A549 (cell line): Measurements from ENCODE around the gene NTRK3.

Experiments used
- CBX8 ChIP-seq: fragments of 200-600 bp; sonication (generic); IDR thresholded peaks from 2 replicates; pipeline ENCODE4 v1.6.1; 2016
- CHD2 ChIP-seq: fragments of 150-350 bp; IDR thresholded peaks from 2 replicates; pipeline ENCODE4 v1.6.1; 2014; ENCODE audit warnings: low read length; ENCODE audit not compliant: partially characterized antibody
- HDAC2 ChIP-seq: fragments of 200-600 bp; sonication (generic); IDR thresholded peaks from 2 replicates; pipeline ENCODE4 v1.6.1; 2016
- HOXB13 ChIP-seq: fragments of 250-450 bp; sonication (Bioruptor Pico); IDR thresholded peaks from 2 replicates; pipeline ENCODE4 v1.5.0; 2020; ENCODE audit warnings: low read depth, mild to moderate bottlenecking, moderate library complexity
- MAZ ChIP-seq: fragments of 150-350 bp; IDR thresholded peaks from 2 replicates; pipeline ENCODE4 v1.6.1; 2014; ENCODE audit warnings: antibody characterized with exemption, low read depth, low read length, borderline replicate concordance
- NPAS2 ChIP-seq: fragments of 250-450 bp; sonication (Bioruptor Pico); IDR thresholded peaks from 2 replicates; pipeline ENCODE4 v1.8.0; 2022; ENCODE audit warnings: mild to moderate bottlenecking, moderate library complexity, borderline replicate concordance
- NR3C1 ChIP-seq: fragments of >200 bp; sonication (Bioruptor Twin); formaldehyde crosslinking; IDR thresholded peaks from 3 replicates; pipeline ENCODE4 v1.6.1; 2017
- POLR2A ChIP-seq: IDR thresholded peaks from 2 replicates; pipeline ENCODE4 v1.6.1; 2012; ENCODE audit warnings: mild to moderate bottlenecking, low read length
- RCOR1 ChIP-seq: fragments of 150-350 bp; IDR thresholded peaks from 2 replicates; pipeline ENCODE4 v1.6.1; 2014; ENCODE audit warnings: antibody characterized with exemption, low read length, low read depth
- RNF2 ChIP-seq: fragments of 200-600 bp; sonication (generic); IDR thresholded peaks from 2 replicates; pipeline ENCODE4 v1.6.1; 2016; ENCODE audit warnings: low read depth, mild to moderate bottlenecking, antibody characterized with exemption, moderate library complexity, borderline replicate concordance
- ZSCAN20 ChIP-seq: fragments of 250-450 bp; sonication (Bioruptor Pico); IDR thresholded peaks from 2 replicates; pipeline ENCODE4 v1.8.0; 2022; ENCODE audit warnings: mild to moderate bottlenecking, moderate library complexity
- TF ChIP-seq, protein P1 (sequence below): fragments of >200 bp; sonication (Bioruptor Twin); formaldehyde crosslinking; IDR thresholded peaks from 3 replicates; pipeline ENCODE4 v1.5.1; 2016
- TF ChIP-seq, protein P2 (sequence below): fragments of 450-650 bp; IDR thresholded peaks from 2 replicates; pipeline ENCODE4 v1.6.1; 2014; ENCODE audit warnings: antibody characterized with exemption

DNA sequence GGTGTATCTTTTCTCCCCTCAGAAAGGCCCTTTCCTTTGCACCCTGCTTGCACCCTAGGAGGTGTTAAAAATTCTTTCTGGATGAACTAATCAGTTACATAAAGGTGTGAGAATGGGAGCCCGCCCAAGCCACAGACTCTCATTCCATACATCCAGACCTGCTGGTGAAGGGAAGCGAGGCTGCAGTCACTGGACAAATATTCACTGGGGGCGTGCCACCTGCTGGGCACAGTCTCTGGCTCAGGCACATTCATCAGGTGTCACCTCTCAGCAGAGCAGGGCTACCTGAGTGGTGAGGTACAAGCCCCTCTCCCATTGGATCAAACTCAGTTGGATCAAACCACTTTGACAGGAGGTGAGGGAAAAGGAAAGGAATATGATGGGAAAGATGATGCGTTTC, 52.0 kb downstream of the NTRK3 start:
- TF ChIP-seq, protein P1, sequence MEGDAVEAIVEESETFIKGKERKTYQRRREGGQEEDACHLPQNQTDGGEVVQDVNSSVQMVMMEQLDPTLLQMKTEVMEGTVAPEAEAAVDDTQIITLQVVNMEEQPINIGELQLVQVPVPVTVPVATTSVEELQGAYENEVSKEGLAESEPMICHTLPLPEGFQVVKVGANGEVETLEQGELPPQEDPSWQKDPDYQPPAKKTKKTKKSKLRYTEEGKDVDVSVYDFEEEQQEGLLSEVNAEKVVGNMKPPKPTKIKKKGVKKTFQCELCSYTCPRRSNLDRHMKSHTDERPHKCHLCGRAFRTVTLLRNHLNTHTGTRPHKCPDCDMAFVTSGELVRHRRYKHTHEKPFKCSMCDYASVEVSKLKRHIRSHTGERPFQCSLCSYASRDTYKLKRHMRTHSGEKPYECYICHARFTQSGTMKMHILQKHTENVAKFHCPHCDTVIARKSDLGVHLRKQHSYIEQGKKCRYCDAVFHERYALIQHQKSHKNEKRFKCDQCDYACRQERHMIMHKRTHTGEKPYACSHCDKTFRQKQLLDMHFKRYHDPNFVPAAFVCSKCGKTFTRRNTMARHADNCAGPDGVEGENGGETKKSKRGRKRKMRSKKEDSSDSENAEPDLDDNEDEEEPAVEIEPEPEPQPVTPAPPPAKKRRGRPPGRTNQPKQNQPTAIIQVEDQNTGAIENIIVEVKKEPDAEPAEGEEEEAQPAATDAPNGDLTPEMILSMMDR: no peak
- TF ChIP-seq, protein P2, sequence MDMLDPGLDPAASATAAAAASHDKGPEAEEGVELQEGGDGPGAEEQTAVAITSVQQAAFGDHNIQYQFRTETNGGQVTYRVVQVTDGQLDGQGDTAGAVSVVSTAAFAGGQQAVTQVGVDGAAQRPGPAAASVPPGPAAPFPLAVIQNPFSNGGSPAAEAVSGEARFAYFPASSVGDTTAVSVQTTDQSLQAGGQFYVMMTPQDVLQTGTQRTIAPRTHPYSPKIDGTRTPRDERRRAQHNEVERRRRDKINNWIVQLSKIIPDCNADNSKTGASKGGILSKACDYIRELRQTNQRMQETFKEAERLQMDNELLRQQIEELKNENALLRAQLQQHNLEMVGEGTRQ: no peak
- TF ChIP-seq NR3C1 (no peak), RNF2 (no peak), POLR2A (no peak), HOXB13 (no peak), ZSCAN20 (CRISPR knock-in tag) (no peak), MAZ (no peak), NPAS2 (CRISPR knock-in tag) (no peak), HDAC2 (no peak), CBX8 (no peak), CHD2 (no peak), RCOR1 (no peak)
